ENCODE measurements around the gene AKR1B15.

GRCh38 chr7:134587750-134588149 is 38.8 kb downstream of the AKR1B15 start:
- TF ChIP-seq YY1 (IDR thresholded peaks at IDR 0.05; ENCODE audit: low read depth) (no peak), JUND (IDR thresholded peaks at IDR 0.05) (no peak), CTCF (IDR thresholded peaks at IDR 0.05) (no peak), FOXJ3 (CRISPR knock-in tag; IDR thresholded peaks at IDR 0.05) (no peak), GATA2 (CRISPR knock-in tag; IDR thresholded peaks at IDR 0.05) (no peak), POLR2AphosphoS5 (IDR thresholded peaks at IDR 0.05; ENCODE audit: low read depth, low read length) (no peak), TEAD4 (IDR thresholded peaks at IDR 0.05; ENCODE audit: borderline replicate concordance, insufficient read depth) (no peak), IRF3 (IDR thresholded peaks at IDR 0.05; ENCODE audit: low read depth, low read length) (no peak), FOXM1 (IDR thresholded peaks at IDR 0.05; ENCODE audit: low read depth) (no peak), MAX (IDR thresholded peaks at IDR 0.05; ENCODE audit: low read depth) (no peak), NRF1 (IDR thresholded peaks at IDR 0.05; ENCODE audit: low read depth, low read length) (no peak), TAF1 (IDR thresholded peaks at IDR 0.05; ENCODE audit: borderline replicate concordance, low read depth, low read length) (no peak)

Measured in SK-N-SH (cell line).